Keratinocyte (primary cell): ENCODE data around the gene CACNG5. TPM values are rescaled to one million over a fixed set of nuclear protein-coding genes. Genes with fewer than 3 reads are reported as not detected.

Experiments
- DNase-seq: peaks from one replicate; pipeline ENCODE4 v3.0.0-alpha.2; 2011; ENCODE audit warnings: low read depth, missing footprints, low spot score
- FAIRE-seq: peaks from 2 replicates; lab custom pipeline; 2011; peaks lifted over from hg19 to GRCh38; lab: Jason Lieb, UNC
- H2AFZ ChIP-seq: 2 replicates; pipeline ENCODE4 v1.6.0; 2012; ENCODE audit warnings: low read length, control low read depth, inconsistent platforms; ENCODE audit not compliant: control insufficient read depth
- H3K27ac ChIP-seq: 2 replicates; pipeline ENCODE4 v1.5.1; 2011; ENCODE audit warnings: low read length; ENCODE audit not compliant: control insufficient read depth, insufficient read depth
- H3K27me3 ChIP-seq: 3 replicates; pipeline ENCODE4 v1.6.0; 2011; ENCODE audit warnings: low read length; ENCODE audit not compliant: control insufficient read depth, insufficient read depth; ENCODE audit errors: extremely low read depth
- H3K36me3 ChIP-seq, 2 experiments: 2 replicates in 1 of 2; 3 replicates in 1 of 2; pipeline ENCODE4 v1.5.1; 2011; ENCODE audit warnings: low read length in 2 of 2, mild to moderate bottlenecking in 1 of 2; ENCODE audit not compliant: control insufficient read depth in 2 of 2, insufficient read depth in 2 of 2; ENCODE audit errors: extremely low read depth in 1 of 2
- H3K4me1 ChIP-seq: 3 replicates; pipeline ENCODE4 v1.5.1; 2011; ENCODE audit warnings: low read length; ENCODE audit not compliant: control insufficient read depth, insufficient read depth; ENCODE audit errors: extremely low read depth
- H3K4me2 ChIP-seq: 3 replicates; pipeline ENCODE4 v1.6.0; 2011; ENCODE audit warnings: low read depth, low read length; ENCODE audit not compliant: control insufficient read depth, insufficient read depth; ENCODE audit errors: extremely low read depth
- H3K4me3 ChIP-seq, 3 experiments: fragments of 200-600 bp in 1 of 3; sonication (generic) in 1 of 3; 2 replicates in 2 of 3; 3 replicates in 1 of 3; pipeline ENCODE4 v1.5.1; 2011 to 2016; ENCODE audit warnings: low read length in 3 of 3, mild to moderate bottlenecking in 3 of 3, control low read depth in 2 of 3, inconsistent platforms in 1 of 3, low read depth in 1 of 3, mixed read lengths in 1 of 3, mixed run types in 1 of 3, moderate library complexity in 1 of 3; ENCODE audit not compliant: control insufficient read depth in 2 of 3, insufficient read depth in 2 of 3; ENCODE audit errors: extremely low read depth in 1 of 3
- H3K79me2 ChIP-seq: 2 replicates; pipeline ENCODE4 v1.6.0; 2012; ENCODE audit warnings: low read length; ENCODE audit not compliant: control insufficient read depth, insufficient read depth
- H3K9ac ChIP-seq: 3 replicates; pipeline ENCODE4 v1.6.0; 2011; ENCODE audit warnings: low read length; ENCODE audit not compliant: control insufficient read depth, insufficient read depth; ENCODE audit errors: extremely low read depth
- H3K9me1 ChIP-seq: 3 replicates; pipeline ENCODE4 v1.6.0; 2011; ENCODE audit warnings: low read length; ENCODE audit not compliant: control insufficient read depth, insufficient read depth; ENCODE audit errors: extremely low read depth
- H3K9me3 ChIP-seq: 2 replicates; pipeline ENCODE4 v1.5.1; 2012; ENCODE audit warnings: low read depth, low read length; ENCODE audit not compliant: control insufficient read depth
- H4K20me1 ChIP-seq: 3 replicates; pipeline ENCODE4 v1.6.0; 2011; ENCODE audit warnings: low read length; ENCODE audit not compliant: control insufficient read depth, insufficient read depth; ENCODE audit errors: extremely low read depth
- CTCF ChIP-seq, 3 experiments: IDR thresholded peaks in 1 of 3; conservative IDR thresholded peaks in 1 of 3; optimal IDR thresholded peaks in 1 of 3; 2 replicates in 2 of 3; 3 replicates in 1 of 3; pipeline versions ENCODE3 to v1.5.1; 2011; ENCODE audit warnings: low read length in 3 of 3, mild to moderate bottlenecking in 3 of 3, moderate library complexity in 2 of 3, control low read depth in 1 of 3, inconsistent platforms in 1 of 3; ENCODE audit not compliant: insufficient read depth in 2 of 3; ENCODE audit errors: extremely low read depth in 1 of 3
- EZH2 ChIP-seq: IDR thresholded peaks from one replicate; pipeline ENCODE4 v1.6.1; 2012; ENCODE audit warnings: inconsistent platforms, mild to moderate bottlenecking, low read length, moderate library complexity
- dilution Hi-C: fragments of 300-500 bp; cut with MboI; formaldehyde crosslinking; loops from one replicate; pipeline ENCODE4 v1.7.0; 2020; ENCODE audit warnings: low sequenced_read_pairs; ENCODE audit not compliant: extremely low pct_ligation_motif_present
- polyA plus RNA-seq, 5 experiments: library from polyadenylated mRNA; depleted of rRNA in 3 of 5; stranded (reverse) in 3 of 5; stranded (forward) in 1 of 5; unstranded in 1 of 5; fragments of >200 nt; gene quantifications; 1 replicate in 1 of 5; 2 replicates in 3 of 5; 3 replicates in 1 of 5; pipeline versions ENCODE4 v1.2.1 to v1.2.3, GENCODE V29; 2011 to 2012; ENCODE audit warnings: missing spikeins in 2 of 5, low read depth in 1 of 5, low replicate concordance in 1 of 5

Gene CACNG5
- polyA plus RNA-seq, 1 donor (not counting 4 experiments of a cell fraction or from before 2014, with no cell fraction given) = not detected

- no peaks in the 10 kb centered on the region for H3K4me1 ChIP-seq
- no peaks in the 10 kb centered on the region for H3K27me3 ChIP-seq
- H3K27ac ChIP-seq = no peak overlapping the region
- TF ChIP-seq EZH2 (no peak), CTCF (optimal IDR thresholded peaks at IDR 0.05 in 1 of 3, IDR thresholded peaks at IDR 0.05 in 1 of 3, conservative IDR thresholded peaks at IDR 0.05 in 1 of 3; ENCODE audit: extremely low read depth in 1 of 3, insufficient read depth in 2 of 3, low read length in 3 of 3) (no peak)
- H3K4me2 ChIP-seq = no peak overlapping the region
- no peaks in the 10 kb centered on the region for H3K36me3 ChIP-seq
- FAIRE-seq (no peak), DNase-seq (no peak)
- H4K20me1 ChIP-seq = no peaks in the 10 kb centered on the region
- dilution Hi-C loops = no loop called here
- H3K79me2 ChIP-seq = no peaks in the 10 kb centered on the region
- no peak overlapping the region for H2AFZ ChIP-seq
- no peaks in the 10 kb centered on the region for H3K9me1 ChIP-seq
- no peaks in the 10 kb centered on the region for H3K9me3 ChIP-seq
- H3K9ac ChIP-seq = no peak overlapping the region
- H3K4me3 ChIP-seq = no peak overlapping the region
These were observed 13.6 kb downstream of the CACNG5 start for GRCh38 chr17:66848496-66848895.

GRCh38 chr17:66849032-66849655, 14.2 kb downstream of the CACNG5 start:
- Histone ChIP-seq H3K9me1 (no peaks in the 10 kb centered on the region), H2AFZ (no peak overlapping the region), H3K9me3 (no peaks in the 10 kb centered on the region), H3K4me3 (no peak overlapping the region), H3K27ac (no peak overlapping the region), H3K36me3 (no peaks in the 10 kb centered on the region), H3K27me3 (no peaks in the 10 kb centered on the region), H3K79me2 (no peaks in the 10 kb centered on the region), H4K20me1 (no peaks in the 10 kb centered on the region), H3K9ac (no peak overlapping the region), H3K4me2 (no peak overlapping the region), H3K4me1 (no peaks in the 10 kb centered on the region)
- no peak for TF ChIP-seq EZH2
- no peak for TF ChIP-seq CTCF (optimal IDR thresholded peaks at IDR 0.05 in 1 of 3, IDR thresholded peaks at IDR 0.05 in 1 of 3, conservative IDR thresholded peaks at IDR 0.05 in 1 of 3; ENCODE audit: extremely low read depth in 1 of 3, insufficient read depth in 2 of 3, low read length in 3 of 3)
- no peak for DNase-seq
- dilution Hi-C loops = no loop called here
- no peak for FAIRE-seq
